IMR-90 (cell line): ENCODE data around the gene FAM174C. TPM values are rescaled to one million over a fixed set of nuclear protein-coding genes. Genes with fewer than 3 reads are reported as not detected.
"Not testable (repeated sequence)": the region's sequence is repeated elsewhere in the genome, so short reads cannot be mapped to it uniquely, and the experiment has no call there.

ENCODE experiments used
- ATAC-seq: fragments of 200-7000 bp; cut with Tn5 transposase; 2 replicates; pipeline ENCODE4 v1.9.1; 2020; ENCODE audit warnings: low read depth, mild to moderate bottlenecking, moderate library complexity
- BruUV-seq: library from RNA; stranded (reverse); fragments of 400-500 nt; replicated peaks from 2 replicates; lab custom pipeline; 2021; lab: Mats Ljungman, UMichigan
- CTCF ChIA-PET: fragments of 300-600 bp; formaldehyde crosslinking; extraction: SDS; loops from one replicate; lab custom pipeline; 2021; ENCODE audit warnings: antibody characterized with exemption; lab: Yijun Ruan, JAX
- POLR2A ChIA-PET: fragments of 300-600 bp; sonication (Branson Sonifier 250); formaldehyde crosslinking; loops from one replicate; lab custom pipeline; 2022; ENCODE audit warnings: antibody characterized with exemption; ENCODE audit not compliant: unreplicated experiment; lab: Charles Lee
- DNase-seq: peaks from one replicate; pipeline ENCODE4 v3.0.0; 2013
- H2AFZ ChIP-seq: replicated peaks from 2 replicates; pipeline ENCODE3; 2013; ENCODE audit warnings: low read length, mild to moderate bottlenecking; ENCODE audit not compliant: poor library complexity
- H2AK5ac ChIP-seq: 2 replicates; pipeline ENCODE4 v1.6.1; 2013; ENCODE audit warnings: low read depth, low read length, inconsistent platforms
- H2AK9ac ChIP-seq: replicated peaks from 2 replicates; pipeline ENCODE3; 2013; ENCODE audit warnings: mild to moderate bottlenecking, low read depth, low read length, moderate library complexity; ENCODE audit not compliant: poor library complexity
- H2BK120ac ChIP-seq: 2 replicates; pipeline ENCODE4 v1.6.1; 2013; ENCODE audit warnings: low read depth, low read length, inconsistent platforms
- H2BK15ac ChIP-seq: 3 replicates; pipeline ENCODE4 v1.6.1; 2013; ENCODE audit warnings: low read depth, low read length, inconsistent platforms
- H2BK20ac ChIP-seq: 2 replicates; pipeline ENCODE4 v1.6.1; 2013; ENCODE audit warnings: low read depth, mild to moderate bottlenecking, inconsistent platforms, low read length, moderate library complexity
- H2BK5ac ChIP-seq: 2 replicates; pipeline ENCODE4 v1.6.1; 2013; ENCODE audit warnings: mild to moderate bottlenecking, low read depth, low read length, inconsistent platforms; ENCODE audit not compliant: poor library complexity, severe bottlenecking
- H3K14ac ChIP-seq: replicated peaks from 2 replicates; pipeline ENCODE4 v1.6.1; 2013; ENCODE audit warnings: low read depth, low read length, inconsistent platforms
- H3K18ac ChIP-seq: 2 replicates; pipeline ENCODE4 v1.6.1; 2013; ENCODE audit warnings: low read depth, low read length, control low read depth
- H3K23ac ChIP-seq: 2 replicates; pipeline ENCODE4 v1.6.1; 2013; ENCODE audit warnings: low read depth, low read length, inconsistent platforms
- H3K27ac ChIP-seq: 2 replicates; pipeline ENCODE4 v1.5.1; 2013; ENCODE audit warnings: mild to moderate bottlenecking, control low read depth, low read length; ENCODE audit not compliant: insufficient read depth
- H3K27me3 ChIP-seq: 2 replicates; pipeline ENCODE4 v1.6.1; 2013; ENCODE audit warnings: low read length; ENCODE audit not compliant: control insufficient read depth, insufficient read depth
- H3K36me3 ChIP-seq: 2 replicates; pipeline ENCODE4 v1.6.1; 2013; ENCODE audit warnings: low read length, mixed read lengths; ENCODE audit not compliant: control insufficient read depth, insufficient read depth
- H3K4ac ChIP-seq: 2 replicates; pipeline ENCODE4 v1.6.1; 2013; ENCODE audit warnings: low read depth, low read length, inconsistent platforms
- H3K4me1 ChIP-seq: 2 replicates; pipeline ENCODE4 v1.6.1; 2013; ENCODE audit warnings: low read length, mixed read lengths; ENCODE audit not compliant: control insufficient read depth, insufficient read depth
- H3K4me2 ChIP-seq: 2 replicates; pipeline ENCODE4 v1.6.1; 2013; ENCODE audit warnings: low read depth, mild to moderate bottlenecking, control low read depth, low read length, moderate library complexity
- H3K4me3 ChIP-seq: 2 replicates; pipeline ENCODE4 v1.5.1; 2013; ENCODE audit warnings: low read depth, mild to moderate bottlenecking, control low read depth, low read length, moderate library complexity; ENCODE audit not compliant: insufficient read depth
- H3K56ac ChIP-seq: 2 replicates; pipeline ENCODE4 v1.6.1; 2013; ENCODE audit warnings: low read length, inconsistent platforms; ENCODE audit not compliant: insufficient read depth; ENCODE audit errors: extremely low read depth
- H3K79me1 ChIP-seq, 2 experiments: 2 replicates each; pipeline ENCODE4 v1.6.1; 2013; ENCODE audit warnings: low read length in 2 of 2, inconsistent platforms in 1 of 2, low read depth in 1 of 2
- H3K9ac ChIP-seq: 2 replicates; pipeline ENCODE4 v1.6.1; 2013; ENCODE audit warnings: low read depth, low read length, control low read depth
- H3K9me1 ChIP-seq: 2 replicates; pipeline ENCODE4 v1.6.1; 2013; ENCODE audit warnings: low read length, inconsistent platforms; ENCODE audit not compliant: insufficient read depth
- H3K9me3 ChIP-seq: 2 replicates; pipeline ENCODE4 v1.6.1; 2013; ENCODE audit warnings: low read length; ENCODE audit not compliant: control insufficient read depth, insufficient read depth
- H4K20me1 ChIP-seq: 2 replicates; pipeline ENCODE4 v1.6.1; 2013; ENCODE audit warnings: low read length, inconsistent platforms; ENCODE audit not compliant: insufficient read depth
- H4K5ac ChIP-seq: 2 replicates; pipeline ENCODE4 v1.6.1; 2013; ENCODE audit warnings: mild to moderate bottlenecking, low read depth, low read length, control low read depth
- H4K8ac ChIP-seq, 2 experiments: 2 replicates each; pipeline ENCODE4 v1.6.1; 2013; ENCODE audit warnings: low read depth in 2 of 2, low read length in 2 of 2, control low read depth in 1 of 2, inconsistent platforms in 1 of 2
- H4K91ac ChIP-seq: 2 replicates; pipeline ENCODE4 v1.6.1; 2013; ENCODE audit warnings: low read depth, low read length, inconsistent platforms; ENCODE audit not compliant: insufficient read depth
- MAZ ChIP-seq: IDR thresholded peaks from 2 replicates; pipeline ENCODE4 v1.6.1; 2012; ENCODE audit warnings: low read depth, mild to moderate bottlenecking, low read length, improper control_type of control experiment, moderate library complexity, borderline replicate concordance
- WGBS, 2 experiments: methylation state at CpG; one replicate each; pipeline versions ENCODE4 v1.1.5 to v1.1.7; 2013; ENCODE audit warnings: missing lambda C conversion rate in 2 of 2; ENCODE audit not compliant: insufficient read length in 1 of 2; ENCODE audit errors: extremely low coverage in 2 of 2; 5-methylcytosine and 5-hydroxymethylcytosine counted together
- dilution Hi-C: fragments of 300-500 bp; cut with HindIII; formaldehyde crosslinking; loops from one replicate; pipeline ENCODE4 v1.14.3; 2018; ENCODE audit warnings: low sequenced_read_pairs; ENCODE audit not compliant: unreplicated experiment
- in situ Hi-C: fragments of 300-500 bp; cut with MboI; formaldehyde crosslinking; loops from 3 replicates; pipeline ENCODE4 v1.14.3; 2019; ENCODE audit warnings: low sequenced_read_pairs, inconsistent platforms, mixed read lengths
- intact Hi-C: fragments of 100-400 bp; cut with micrococcal nuclease; formaldehyde crosslinking; loops from 2 replicates; pipeline ENCODE4 v1.10.0; 2022
- polyA plus RNA-seq, 3 experiments: library from polyadenylated mRNA; depleted of rRNA; stranded (reverse); fragments of >200 nt; gene quantifications; 2 replicates each; pipeline ENCODE4 v1.2.3, GENCODE V29; 2012; ENCODE audit warnings: low replicate concordance in 1 of 3
- total RNA-seq: library from RNA; depleted of rRNA; stranded (reverse); fragments of >200 nt; gene quantifications from 2 replicates; pipeline ENCODE4 v1.2.3, GENCODE V29; 2012

FAM174C gene
- total and polyA plus RNA-seq, 2 of the 4 experiments (the other 2 are of a cell fraction): 7.5 to 61.8 TPM

DNA sequence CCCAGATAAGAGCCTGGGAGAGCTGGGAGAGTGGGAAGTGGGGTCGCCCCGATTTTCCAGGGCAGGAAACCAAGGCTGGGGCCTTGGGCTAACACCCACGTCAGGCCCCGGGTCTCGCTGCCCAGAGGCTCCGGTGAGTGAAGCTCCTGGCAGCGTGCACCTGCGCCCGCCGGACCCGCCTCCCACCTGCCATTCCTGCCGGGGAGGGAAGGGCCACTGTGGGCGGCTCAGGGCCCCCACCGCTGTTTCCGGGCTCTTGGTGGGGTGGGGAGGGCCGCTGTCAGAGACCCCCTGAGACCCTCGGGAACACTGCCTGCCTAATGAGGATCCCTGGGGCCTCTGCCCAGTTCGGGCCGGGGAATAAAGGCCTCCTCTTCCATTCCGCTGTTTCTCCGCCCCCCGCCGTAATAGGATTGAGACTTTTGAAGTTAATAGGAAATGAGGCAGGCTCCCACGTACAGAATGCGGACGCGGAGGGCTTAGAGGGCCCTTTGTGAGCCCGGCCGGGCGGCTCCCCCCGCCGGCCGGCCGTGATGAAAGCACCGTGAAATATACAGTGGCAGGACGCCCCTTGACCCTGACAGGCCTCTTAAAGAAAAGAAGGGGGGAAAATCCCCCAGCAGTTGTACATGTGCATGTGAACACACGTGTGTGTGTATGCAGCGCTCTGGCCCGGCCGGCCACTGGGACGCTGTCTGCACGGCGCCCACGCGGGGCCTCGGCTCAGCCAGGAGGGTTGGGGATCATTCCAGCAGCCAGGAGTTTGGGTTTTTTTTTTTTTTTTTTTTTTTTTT lies 43.5 kb downstream of the FAM174C start:
- Histone ChIP-seq H3K4me3 (no peak overlapping the region), H2AK5ac (no peak overlapping the region), H3K79me1 (no peaks in the 10 kb centered on the region), H3K4ac (no peak overlapping the region), H3K4me2 (no peak overlapping the region), H2BK20ac (no peak overlapping the region), H3K9ac (no peak overlapping the region), H2AK9ac (no peak overlapping the region), H4K20me1 (no peaks in the 10 kb centered on the region), H3K56ac (no peak overlapping the region), H2AFZ (no peak overlapping the region), H3K27ac (no peak overlapping the region), H2BK15ac (no peak overlapping the region), H3K18ac (no peak overlapping the region), H4K5ac (no peak overlapping the region), H4K91ac (no peak overlapping the region), H3K36me3 (no peaks in the 10 kb centered on the region), H3K14ac (no peak overlapping the region), H2BK5ac (no peak overlapping the region), H3K23ac (no peak overlapping the region), H3K9me3 (no peaks in the 10 kb centered on the region), H2BK120ac (no peak overlapping the region), H3K27me3 (peaks cover 40% of the 10 kb centered on the region), H3K4me1 (no peaks in the 10 kb centered on the region; the same call in 1 of the 2 replicates), H3K9me1 (no peaks in the 10 kb centered on the region), H4K8ac (no peak overlapping the region)
- dilution Hi-C loops (no loop called here), in situ Hi-C loops (no loop called here), intact Hi-C loops (no loop called here)
- BruUV-seq: no TSS peak
- ChIA-PET POLR2A (no interaction called here), CTCF (no interaction called here)
- no peak for TF ChIP-seq MAZ
- ATAC-seq (no peak), DNase-seq (no peak)
- WGBS, 2 experiments: 71% methylated on average over 14 of the region's 46 CpGs; no CpG with 5 or more reads in 1 of the 2 experiments

GRCh38 chr19:1320282-1320650 lies 44.9 kb downstream of the FAM174C start:
- BruUV-seq, H3K4ac ChIP-seq, H3K4me1 ChIP-seq, H3K9ac ChIP-seq, POLR2A ChIA-PET, in situ Hi-C loops, dilution Hi-C loops, H3K18ac ChIP-seq, H2BK20ac ChIP-seq, CTCF ChIA-PET, H4K91ac ChIP-seq, H3K4me3 ChIP-seq, H3K23ac ChIP-seq, H2BK120ac ChIP-seq, H2BK5ac ChIP-seq, H2AK9ac ChIP-seq, H3K14ac ChIP-seq, H3K27ac ChIP-seq, H3K79me1 ChIP-seq, H2AK5ac ChIP-seq, H4K5ac ChIP-seq, DNase-seq, ATAC-seq, H2AFZ ChIP-seq, H3K36me3 ChIP-seq, H4K20me1 ChIP-seq, H3K4me2 ChIP-seq, H4K8ac ChIP-seq, intact Hi-C loops, H3K9me3 ChIP-seq, H3K56ac ChIP-seq, H3K9me1 ChIP-seq, H2BK15ac ChIP-seq: not testable (repeated sequence)
- WGBS, 2 experiments: no CpG with 5 or more reads among the region's 3 CpGs
- H3K27me3 ChIP-seq: peaks cover 36% of the 10 kb centered on the region
